Tibial nerve (tissue), 4 donors: ENCODE data around the gene FOXD2. TPM values are rescaled to one million over a fixed set of nuclear protein-coding genes. Genes with fewer than 3 reads are reported as not detected.

Experiments
- DNase-seq, 2 donors: peaks; one replicate each; pipeline ENCODE4 v3.0.0-alpha.2; 2019; ENCODE audit warnings: low spot score in 2 of 2
- H3K27ac ChIP-seq, 4 donors: fragments of 200-600 bp; sonication (generic) in 3 of 4; one replicate each; pipeline ENCODE4 v1.5.1; 2017 to 2019; ENCODE audit warnings: mild to moderate bottlenecking in 1 of 4
- H3K27me3 ChIP-seq, 2 donors: fragments of 200-600 bp; sonication (generic) in 1 of 2; one replicate each; pipeline versions ENCODE4 v1.5.1 to v1.6.0; 2017 to 2019
- H3K36me3 ChIP-seq, 3 donors: fragments of 200-600 bp; sonication (generic); one replicate each; pipeline ENCODE4 v1.5.1; 2018 to 2019
- H3K4me1 ChIP-seq, 4 donors: fragments of 200-600 bp; sonication (generic) in 3 of 4; one replicate each; pipeline ENCODE4 v1.5.1; 2017 to 2019
- H3K4me3 ChIP-seq, 4 donors: fragments of 200-600 bp; sonication (generic) in 3 of 4; one replicate each; pipeline ENCODE4 v1.5.1; 2017 to 2019; ENCODE audit warnings: mild to moderate bottlenecking in 1 of 4, moderate library complexity in 1 of 4
- H3K9me3 ChIP-seq, 4 donors: fragments of 200-600 bp; sonication (generic) in 3 of 4; one replicate each; pipeline ENCODE4 v1.5.1; 2017 to 2019
- EP300 ChIP-seq, 2 donors: sonication (generic); formaldehyde crosslinking; IDR thresholded peaks; one replicate each; pipeline ENCODE4 v1.6.1; 2017; ENCODE audit warnings: antibody characterized with exemption in 2 of 2, mild to moderate bottlenecking in 1 of 2
- POLR2A ChIP-seq, 2 donors: fragments of 450-650 bp; IDR thresholded peaks; one replicate each; pipeline ENCODE4 v1.6.1; 2017; ENCODE audit warnings: antibody characterized with exemption in 2 of 2, mild to moderate bottlenecking in 2 of 2, moderate library complexity in 2 of 2
- WGBS, 2 donors: methylation state at CpG; one replicate each; pipeline ENCODE4 v1.1.5; 2018; 5-methylcytosine and 5-hydroxymethylcytosine counted together
- total RNA-seq, 4 donors: library from RNA; depleted of rRNA; stranded (reverse); fragments of >200 nt; gene quantifications; one replicate each; pipeline ENCODE4 v1.1.0, GENCODE V29; 2016
- TF ChIP-seq, protein P1 (sequence below), 5 experiments: fragments of 200-600 bp in 3 of 5; fragments of 450-650 bp in 2 of 5; sonication (generic) in 3 of 5; IDR thresholded peaks; one replicate each; pipeline ENCODE4 v1.5.1; 2016 to 2019; ENCODE audit warnings: antibody characterized with exemption in 5 of 5, mild to moderate bottlenecking in 3 of 5, moderate library complexity in 2 of 5

FOXD2 gene
- total RNA-seq, 4 donors from 2014 or later = 11.7 to 34.7 (median 27.6) TPM

DNA sequence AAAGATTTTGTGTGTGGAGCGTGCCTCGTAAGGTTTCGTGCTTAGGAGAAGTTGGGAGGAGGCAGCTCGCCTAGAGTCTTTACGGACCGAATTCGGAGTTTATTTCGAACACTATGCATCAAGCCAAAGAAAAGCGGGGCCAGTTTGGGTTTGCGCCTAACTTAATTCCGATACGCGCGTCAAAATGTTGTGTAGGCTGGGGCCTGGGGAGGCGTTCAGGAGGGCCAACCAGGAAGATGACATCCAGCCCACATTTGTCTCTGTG lies 6.4 kb downstream of the FOXD2 start:
- no peaks in the 10 kb centered on the region for H3K9me3 ChIP-seq
- H3K27ac ChIP-seq = peak overlapping the region in 3 of 4 donors; percentile 47 to 84 (median 83)
- H3K36me3 ChIP-seq = no peaks in the 10 kb centered on the region
- WGBS, 2 donors = 10 to 15% methylated on average over 15 of the region's 15 CpGs
- H3K4me3 ChIP-seq = peak overlapping the region; percentile 21 to 79 (median 36)
- peaks cover 0 to 97% of the 10 kb centered on the region in 2 donors for H3K27me3 ChIP-seq
- H3K4me1 ChIP-seq = peaks cover 0 to 36% (median 0%) of the 10 kb centered on the region in 4 donors
- TF ChIP-seq POLR2A (IDR thresholded peaks at IDR 0.05) = no peak
- no peak for TF ChIP-seq EP300 (IDR thresholded peaks at IDR 0.05)
- TF ChIP-seq, protein P1, sequence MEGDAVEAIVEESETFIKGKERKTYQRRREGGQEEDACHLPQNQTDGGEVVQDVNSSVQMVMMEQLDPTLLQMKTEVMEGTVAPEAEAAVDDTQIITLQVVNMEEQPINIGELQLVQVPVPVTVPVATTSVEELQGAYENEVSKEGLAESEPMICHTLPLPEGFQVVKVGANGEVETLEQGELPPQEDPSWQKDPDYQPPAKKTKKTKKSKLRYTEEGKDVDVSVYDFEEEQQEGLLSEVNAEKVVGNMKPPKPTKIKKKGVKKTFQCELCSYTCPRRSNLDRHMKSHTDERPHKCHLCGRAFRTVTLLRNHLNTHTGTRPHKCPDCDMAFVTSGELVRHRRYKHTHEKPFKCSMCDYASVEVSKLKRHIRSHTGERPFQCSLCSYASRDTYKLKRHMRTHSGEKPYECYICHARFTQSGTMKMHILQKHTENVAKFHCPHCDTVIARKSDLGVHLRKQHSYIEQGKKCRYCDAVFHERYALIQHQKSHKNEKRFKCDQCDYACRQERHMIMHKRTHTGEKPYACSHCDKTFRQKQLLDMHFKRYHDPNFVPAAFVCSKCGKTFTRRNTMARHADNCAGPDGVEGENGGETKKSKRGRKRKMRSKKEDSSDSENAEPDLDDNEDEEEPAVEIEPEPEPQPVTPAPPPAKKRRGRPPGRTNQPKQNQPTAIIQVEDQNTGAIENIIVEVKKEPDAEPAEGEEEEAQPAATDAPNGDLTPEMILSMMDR (IDR thresholded peaks at IDR 0.05) = no peak
- DNase-seq = no peak

DNA sequence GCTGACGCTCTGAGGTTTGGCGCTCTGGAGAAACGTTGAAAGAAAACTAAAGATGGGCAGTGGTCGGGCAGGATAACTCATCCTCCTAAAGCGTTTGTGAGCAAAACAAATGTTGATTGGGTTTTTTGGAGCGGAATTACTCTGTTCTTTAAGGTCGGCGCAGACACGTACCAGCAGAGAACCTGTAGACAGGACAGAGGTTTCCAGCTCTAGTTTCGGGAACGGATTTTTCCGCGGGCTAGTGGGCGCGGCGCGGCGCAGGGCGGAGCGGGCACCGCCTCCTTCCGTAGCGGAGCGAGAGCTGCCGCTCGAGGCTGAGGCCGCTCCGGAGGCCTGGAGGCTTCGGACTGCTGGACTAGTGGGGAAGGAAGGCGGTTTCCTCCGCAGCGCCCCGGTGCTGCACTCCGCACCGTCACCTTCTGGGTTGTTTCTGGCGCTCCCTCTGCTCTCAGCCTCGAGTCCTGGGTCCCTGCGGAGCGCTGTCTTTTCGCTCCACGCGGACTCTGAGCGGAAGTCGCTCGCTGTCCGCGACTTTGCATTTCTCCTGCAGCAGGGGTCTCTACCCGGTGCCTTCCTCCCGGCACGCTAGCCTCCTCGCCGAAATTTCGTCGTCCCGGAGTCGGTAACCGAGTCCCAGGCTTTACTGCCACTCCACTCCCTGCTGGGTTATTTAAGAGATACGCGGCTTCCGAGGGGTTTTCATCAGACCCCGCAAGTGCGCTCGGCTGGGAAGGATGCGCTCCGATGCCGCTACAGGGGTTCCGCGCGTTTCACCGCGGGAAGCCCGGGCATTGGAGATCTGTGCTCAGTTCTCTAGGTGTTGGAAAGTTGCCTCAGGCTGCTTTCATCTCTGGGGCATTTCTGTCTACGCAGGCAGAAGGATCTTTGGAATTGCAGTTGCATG lies 7.0 kb downstream of the FOXD2 start:
- Histone ChIP-seq H3K27ac (peak overlapping the region in 3 of 4 donors; percentile 47 to 84 (median 83)), H3K9me3 (no peaks in the 10 kb centered on the region), H3K4me1 (peaks cover 0 to 39% (median 0%) of the 10 kb centered on the region in 4 donors), H3K27me3 (peaks cover 0 to 97% of the 10 kb centered on the region in 2 donors), H3K36me3 (no peaks in the 10 kb centered on the region), H3K4me3 (peak overlapping the region; percentile 21 to 79 (median 36))
- TF ChIP-seq EP300 (IDR thresholded peaks at IDR 0.05) (peak in 1 of 2 donors; percentile 45), POLR2A (IDR thresholded peaks at IDR 0.05) (no peak)
- TF ChIP-seq, protein P1 (IDR thresholded peaks at IDR 0.05) = no peak
- WGBS, 2 donors = 7 to 27% methylated on average over 65 to 66 of the region's 73 CpGs
- peak in 1 of 2 donors; percentile 35 for DNase-seq

DNA sequence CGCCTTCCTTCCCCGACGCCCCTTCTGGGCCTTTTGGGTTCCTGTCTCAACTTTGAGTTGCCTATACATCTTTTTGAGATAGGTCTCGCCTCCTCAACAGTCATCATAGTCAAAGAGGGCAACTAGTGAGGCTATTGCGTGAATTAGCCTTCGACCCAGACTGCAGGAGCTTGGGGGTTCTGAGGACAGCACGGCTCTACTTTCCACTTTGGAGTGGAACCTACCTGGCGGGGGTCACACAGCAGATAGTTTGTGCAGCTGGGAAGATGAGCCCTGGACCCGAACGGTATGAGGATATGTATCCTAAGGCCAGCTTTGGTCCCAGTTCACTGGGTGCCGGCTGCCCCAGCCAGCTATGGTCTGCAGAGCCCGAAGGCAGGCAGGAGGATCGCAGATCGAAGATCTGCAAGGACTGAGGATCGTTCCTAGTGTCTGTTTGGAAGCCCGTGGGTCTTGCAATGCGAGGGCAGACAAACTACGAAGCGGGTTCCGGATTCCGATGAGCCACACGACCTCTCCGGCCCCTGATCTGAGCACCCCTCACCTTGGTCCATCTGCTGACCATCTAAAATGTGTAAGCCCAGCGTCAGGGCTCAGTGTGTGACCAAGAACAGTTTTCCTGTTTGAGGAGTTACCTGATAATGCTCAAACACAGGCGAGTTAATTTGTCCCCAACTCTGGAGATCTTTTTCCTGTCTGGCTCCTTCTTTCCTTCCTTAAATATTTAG lies 8.1 kb downstream of the FOXD2 start:
- TF ChIP-seq EP300 (IDR thresholded peaks at IDR 0.05) (no peak), POLR2A (IDR thresholded peaks at IDR 0.05) (no peak)
- TF ChIP-seq, protein P1 (IDR thresholded peaks at IDR 0.05) = no peak
- peaks cover 0 to 97% of the 10 kb centered on the region in 2 donors for H3K27me3 ChIP-seq
- no peaks in the 10 kb centered on the region for H3K36me3 ChIP-seq
- peak overlapping the region in 2 of 4 donors; percentile 8 to 84 for H3K27ac ChIP-seq
- peaks cover 0 to 47% (median 0%) of the 10 kb centered on the region in 4 donors for H3K4me1 ChIP-seq
- no peak for DNase-seq
- no peaks in the 10 kb centered on the region for H3K9me3 ChIP-seq
- peak overlapping the region in 2 of 4 donors; percentile 7 to 79 for H3K4me3 ChIP-seq
- WGBS, 2 donors = 58 to 67% methylated on average over 24 to 25 of the region's 25 CpGs

DNA sequence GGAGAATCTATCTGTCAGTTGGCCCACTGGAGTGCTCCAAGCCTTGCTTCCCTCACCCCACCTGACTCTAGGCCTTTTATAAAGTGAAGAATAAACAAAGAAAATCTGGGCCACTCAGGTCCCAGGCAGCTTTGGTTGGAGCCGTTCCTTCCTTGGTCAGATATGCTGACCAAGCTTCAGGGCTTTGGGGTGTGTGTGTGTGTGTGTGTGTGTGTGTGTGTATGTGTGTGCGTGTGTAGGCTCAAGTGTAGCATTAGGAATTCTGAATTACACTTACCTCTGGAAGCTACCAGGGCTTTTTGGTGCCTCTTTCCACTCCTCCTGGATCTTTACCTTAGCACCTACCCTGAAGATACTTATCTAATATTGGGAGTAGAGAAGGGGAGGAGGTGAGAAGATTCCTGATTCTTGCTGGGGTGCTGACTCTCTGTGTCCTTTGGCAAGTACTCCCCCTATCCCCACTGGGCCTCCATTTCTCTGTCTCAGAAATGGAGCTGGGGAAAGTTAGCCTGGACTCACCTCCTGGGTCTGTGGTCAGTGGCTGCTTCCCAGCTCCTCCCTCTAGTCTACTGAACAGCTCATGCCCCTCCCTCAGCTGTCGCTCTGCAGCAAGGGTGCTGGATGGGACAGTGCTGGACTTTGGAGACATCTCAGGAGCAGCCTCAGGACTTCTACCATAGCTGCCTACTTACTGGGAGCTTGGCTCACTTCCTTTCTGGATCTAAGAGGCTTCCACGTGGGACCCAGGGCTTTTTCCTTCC lies 10.8 kb downstream of the FOXD2 start:
- Histone ChIP-seq H3K4me3 (no peak overlapping the region), H3K36me3 (no peaks in the 10 kb centered on the region), H3K9me3 (no peaks in the 10 kb centered on the region), H3K27me3 (peaks cover 0 to 74% of the 10 kb centered on the region in 2 donors), H3K4me1 (peaks cover 0 to 41% (median 0%) of the 10 kb centered on the region in 4 donors), H3K27ac (peak overlapping the region in 2 of 4 donors; percentile 55 to 61)
- no peak for DNase-seq
- TF ChIP-seq POLR2A (IDR thresholded peaks at IDR 0.05) = no peak
- TF ChIP-seq, protein P1 (IDR thresholded peaks at IDR 0.05) = no peak
- TF ChIP-seq EP300 (IDR thresholded peaks at IDR 0.05) = no peak
- WGBS, 2 donors = 48 to 52% methylated on average over 4 of the region's 4 CpGs
